ENCODE data around the gene ARSJ. TPM values are rescaled to one million over a fixed set of nuclear protein-coding genes. Genes with fewer than 3 reads are reported as not detected.

The ARSJ gene
- total and polyA plus RNA-seq, 2 of the 8 experiments (the other 6 are each of a cell fraction or from before 2014, with no cell fraction given): 1.4 to 6.3 TPM

DNA sequence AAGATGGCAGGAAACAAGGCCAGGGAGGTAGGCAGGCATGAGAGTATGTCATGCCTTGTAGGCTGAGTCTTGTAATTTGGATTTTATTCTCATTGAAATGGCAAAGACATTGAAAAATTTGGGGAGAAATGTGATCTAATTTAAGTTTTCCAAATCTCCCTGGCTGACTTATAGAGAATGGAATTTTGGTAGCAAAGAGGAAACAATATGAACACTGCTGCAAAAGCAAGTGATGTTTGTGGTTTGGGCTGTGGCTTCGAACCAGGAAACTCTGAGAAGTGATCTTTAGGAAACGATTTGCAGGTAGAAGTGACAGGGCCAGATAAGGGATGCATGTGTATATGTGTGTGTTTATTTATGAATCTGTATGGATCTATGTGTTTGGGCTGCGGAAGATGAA, 35.6 kb downstream of the ARSJ start (continued):
- TF ChIP-seq, protein P1, sequence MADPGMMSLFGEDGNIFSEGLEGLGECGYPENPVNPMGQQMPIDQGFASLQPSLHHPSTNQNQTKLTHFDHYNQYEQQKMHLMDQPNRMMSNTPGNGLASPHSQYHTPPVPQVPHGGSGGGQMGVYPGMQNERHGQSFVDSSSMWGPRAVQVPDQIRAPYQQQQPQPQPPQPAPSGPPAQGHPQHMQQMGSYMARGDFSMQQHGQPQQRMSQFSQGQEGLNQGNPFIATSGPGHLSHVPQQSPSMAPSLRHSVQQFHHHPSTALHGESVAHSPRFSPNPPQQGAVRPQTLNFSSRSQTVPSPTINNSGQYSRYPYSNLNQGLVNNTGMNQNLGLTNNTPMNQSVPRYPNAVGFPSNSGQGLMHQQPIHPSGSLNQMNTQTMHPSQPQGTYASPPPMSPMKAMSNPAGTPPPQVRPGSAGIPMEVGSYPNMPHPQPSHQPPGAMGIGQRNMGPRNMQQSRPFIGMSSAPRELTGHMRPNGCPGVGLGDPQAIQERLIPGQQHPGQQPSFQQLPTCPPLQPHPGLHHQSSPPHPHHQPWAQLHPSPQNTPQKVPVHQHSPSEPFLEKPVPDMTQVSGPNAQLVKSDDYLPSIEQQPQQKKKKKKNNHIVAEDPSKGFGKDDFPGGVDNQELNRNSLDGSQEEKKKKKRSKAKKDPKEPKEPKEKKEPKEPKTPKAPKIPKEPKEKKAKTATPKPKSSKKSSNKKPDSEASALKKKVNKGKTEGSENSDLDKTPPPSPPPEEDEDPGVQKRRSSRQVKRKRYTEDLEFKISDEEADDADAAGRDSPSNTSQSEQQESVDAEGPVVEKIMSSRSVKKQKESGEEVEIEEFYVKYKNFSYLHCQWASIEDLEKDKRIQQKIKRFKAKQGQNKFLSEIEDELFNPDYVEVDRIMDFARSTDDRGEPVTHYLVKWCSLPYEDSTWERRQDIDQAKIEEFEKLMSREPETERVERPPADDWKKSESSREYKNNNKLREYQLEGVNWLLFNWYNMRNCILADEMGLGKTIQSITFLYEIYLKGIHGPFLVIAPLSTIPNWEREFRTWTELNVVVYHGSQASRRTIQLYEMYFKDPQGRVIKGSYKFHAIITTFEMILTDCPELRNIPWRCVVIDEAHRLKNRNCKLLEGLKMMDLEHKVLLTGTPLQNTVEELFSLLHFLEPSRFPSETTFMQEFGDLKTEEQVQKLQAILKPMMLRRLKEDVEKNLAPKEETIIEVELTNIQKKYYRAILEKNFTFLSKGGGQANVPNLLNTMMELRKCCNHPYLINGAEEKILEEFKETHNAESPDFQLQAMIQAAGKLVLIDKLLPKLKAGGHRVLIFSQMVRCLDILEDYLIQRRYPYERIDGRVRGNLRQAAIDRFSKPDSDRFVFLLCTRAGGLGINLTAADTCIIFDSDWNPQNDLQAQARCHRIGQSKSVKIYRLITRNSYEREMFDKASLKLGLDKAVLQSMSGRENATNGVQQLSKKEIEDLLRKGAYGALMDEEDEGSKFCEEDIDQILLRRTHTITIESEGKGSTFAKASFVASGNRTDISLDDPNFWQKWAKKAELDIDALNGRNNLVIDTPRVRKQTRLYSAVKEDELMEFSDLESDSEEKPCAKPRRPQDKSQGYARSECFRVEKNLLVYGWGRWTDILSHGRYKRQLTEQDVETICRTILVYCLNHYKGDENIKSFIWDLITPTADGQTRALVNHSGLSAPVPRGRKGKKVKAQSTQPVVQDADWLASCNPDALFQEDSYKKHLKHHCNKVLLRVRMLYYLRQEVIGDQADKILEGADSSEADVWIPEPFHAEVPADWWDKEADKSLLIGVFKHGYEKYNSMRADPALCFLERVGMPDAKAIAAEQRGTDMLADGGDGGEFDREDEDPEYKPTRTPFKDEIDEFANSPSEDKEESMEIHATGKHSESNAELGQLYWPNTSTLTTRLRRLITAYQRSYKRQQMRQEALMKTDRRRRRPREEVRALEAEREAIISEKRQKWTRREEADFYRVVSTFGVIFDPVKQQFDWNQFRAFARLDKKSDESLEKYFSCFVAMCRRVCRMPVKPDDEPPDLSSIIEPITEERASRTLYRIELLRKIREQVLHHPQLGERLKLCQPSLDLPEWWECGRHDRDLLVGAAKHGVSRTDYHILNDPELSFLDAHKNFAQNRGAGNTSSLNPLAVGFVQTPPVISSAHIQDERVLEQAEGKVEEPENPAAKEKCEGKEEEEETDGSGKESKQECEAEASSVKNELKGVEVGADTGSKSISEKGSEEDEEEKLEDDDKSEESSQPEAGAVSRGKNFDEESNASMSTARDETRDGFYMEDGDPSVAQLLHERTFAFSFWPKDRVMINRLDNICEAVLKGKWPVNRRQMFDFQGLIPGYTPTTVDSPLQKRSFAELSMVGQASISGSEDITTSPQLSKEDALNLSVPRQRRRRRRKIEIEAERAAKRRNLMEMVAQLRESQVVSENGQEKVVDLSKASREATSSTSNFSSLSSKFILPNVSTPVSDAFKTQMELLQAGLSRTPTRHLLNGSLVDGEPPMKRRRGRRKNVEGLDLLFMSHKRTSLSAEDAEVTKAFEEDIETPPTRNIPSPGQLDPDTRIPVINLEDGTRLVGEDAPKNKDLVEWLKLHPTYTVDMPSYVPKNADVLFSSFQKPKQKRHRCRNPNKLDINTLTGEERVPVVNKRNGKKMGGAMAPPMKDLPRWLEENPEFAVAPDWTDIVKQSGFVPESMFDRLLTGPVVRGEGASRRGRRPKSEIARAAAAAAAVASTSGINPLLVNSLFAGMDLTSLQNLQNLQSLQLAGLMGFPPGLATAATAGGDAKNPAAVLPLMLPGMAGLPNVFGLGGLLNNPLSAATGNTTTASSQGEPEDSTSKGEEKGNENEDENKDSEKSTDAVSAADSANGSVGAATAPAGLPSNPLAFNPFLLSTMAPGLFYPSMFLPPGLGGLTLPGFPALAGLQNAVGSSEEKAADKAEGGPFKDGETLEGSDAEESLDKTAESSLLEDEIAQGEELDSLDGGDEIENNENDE (IDR thresholded peaks at IDR 0.05; ENCODE audit: insufficient replicate concordance, low read length): no peak
- TF ChIP-seq, protein P2, sequence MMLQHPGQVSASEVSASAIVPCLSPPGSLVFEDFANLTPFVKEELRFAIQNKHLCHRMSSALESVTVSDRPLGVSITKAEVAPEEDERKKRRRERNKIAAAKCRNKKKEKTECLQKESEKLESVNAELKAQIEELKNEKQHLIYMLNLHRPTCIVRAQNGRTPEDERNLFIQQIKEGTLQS (IDR thresholded peaks at IDR 0.05; ENCODE audit: insufficient read depth, low read depth, low read length): no peak
- TF ChIP-seq JUND (IDR thresholded peaks at IDR 0.05; ENCODE audit: low read length): no peak
- no peak for TF ChIP-seq KDM5A (IDR thresholded peaks at IDR 0.05; ENCODE audit: low read length)
- TF ChIP-seq GTF2F1 (IDR thresholded peaks at IDR 0.05; ENCODE audit: borderline replicate concordance, low read depth, low read length): no peak
- no peak for TF ChIP-seq ASH2L (IDR thresholded peaks at IDR 0.05; ENCODE audit: low read length)
- TF ChIP-seq CHD1 (IDR thresholded peaks at IDR 0.05; ENCODE audit: low read depth, low read length): no peak
- TF ChIP-seq POLR2A (IDR thresholded peaks at IDR 0.05; ENCODE audit: control extremely low read depth in 1 of 2, low read depth in 2 of 2, low read length in 2 of 2): no peak
- TF ChIP-seq, protein P3, sequence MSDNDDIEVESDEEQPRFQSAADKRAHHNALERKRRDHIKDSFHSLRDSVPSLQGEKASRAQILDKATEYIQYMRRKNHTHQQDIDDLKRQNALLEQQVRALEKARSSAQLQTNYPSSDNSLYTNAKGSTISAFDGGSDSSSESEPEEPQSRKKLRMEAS (IDR thresholded peaks at IDR 0.05): no peak
- no peak for TF ChIP-seq CBX5 (IDR thresholded peaks at IDR 0.05; ENCODE audit: low read depth, low read length)
- no peak for TF ChIP-seq KDM1A (IDR thresholded peaks at IDR 0.05; ENCODE audit: borderline replicate concordance, low read length)
- TF ChIP-seq POLR2AphosphoS5 (IDR thresholded peaks at IDR 0.05; ENCODE audit: low read depth, low read length): no peak

Data from H1 (cell line).